Measurements from ENCODE around the gene GZF1.
"Not testable (repeated sequence)": the region's sequence is repeated elsewhere in the genome, so short reads cannot be mapped to it uniquely, and the experiment has no call there.

GZF1 gene

DNA sequence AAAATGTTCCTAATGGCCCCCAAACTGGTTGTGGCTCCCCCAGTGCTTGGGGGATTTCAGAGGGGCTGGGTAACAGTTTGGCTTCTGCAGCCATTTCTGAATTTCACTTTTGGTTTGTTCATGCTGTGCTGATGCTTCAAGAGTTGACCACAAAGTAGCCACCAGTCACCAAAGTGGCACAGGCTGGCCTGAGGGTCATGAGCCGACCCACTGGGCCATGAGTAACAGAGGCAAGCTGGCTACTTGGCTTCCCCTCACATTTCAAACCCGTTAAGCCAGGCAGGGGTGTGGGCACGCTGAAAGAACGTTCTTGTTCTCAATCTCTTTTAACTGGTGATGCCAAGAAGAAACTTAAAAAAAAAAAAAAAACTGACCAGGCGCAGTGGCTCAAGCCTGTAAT, 26.5 kb upstream of the GZF1 start:
- peaks cover 13% of the 10 kb centered on the region for H3K4me1 Mint-ChIP-seq (ENCODE audit: low read depth)
- no peaks in the 10 kb centered on the region for H3K9me3 Mint-ChIP-seq
- no peak overlapping the region for H3K4me3 Mint-ChIP-seq
- H3K27me3 Mint-ChIP-seq (ENCODE audit: low read depth): peaks cover 3% of the 10 kb centered on the region
- H3K27ac Mint-ChIP-seq: no peak overlapping the region
- no peaks in the 10 kb centered on the region for H3K36me3 Mint-ChIP-seq (ENCODE audit: low read depth)

DNA sequence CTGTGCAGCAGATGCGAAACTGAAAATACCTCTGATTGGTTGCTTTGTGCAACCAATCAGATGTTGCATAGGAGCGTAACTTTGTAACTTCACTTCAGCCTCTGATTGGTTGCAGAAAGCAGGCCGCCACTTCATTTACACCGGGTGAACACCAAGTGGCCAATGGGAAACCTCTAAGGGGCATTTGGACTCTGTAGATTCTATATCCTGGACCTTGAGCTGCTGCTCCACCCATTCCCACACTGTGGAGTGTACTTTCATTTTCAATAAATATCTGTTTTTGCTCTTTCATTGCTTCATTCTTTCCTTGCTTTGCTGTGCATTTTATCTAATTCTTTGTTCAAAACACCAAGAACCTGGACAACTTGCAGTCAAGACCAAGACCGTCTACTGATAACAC, 25.5 kb upstream of the GZF1 start:
- Mint-ChIP-seq H3K4me3 (peak overlapping the region; percentile 42), H3K36me3 (ENCODE audit: low read depth) (no peaks in the 10 kb centered on the region), H3K4me1 (ENCODE audit: low read depth) (peaks cover 13% of the 10 kb centered on the region), H3K27me3 (ENCODE audit: low read depth) (peaks cover 5% of the 10 kb centered on the region), H3K27ac (peak overlapping the region; percentile 45), H3K9me3 (no peaks in the 10 kb centered on the region)

DNA sequence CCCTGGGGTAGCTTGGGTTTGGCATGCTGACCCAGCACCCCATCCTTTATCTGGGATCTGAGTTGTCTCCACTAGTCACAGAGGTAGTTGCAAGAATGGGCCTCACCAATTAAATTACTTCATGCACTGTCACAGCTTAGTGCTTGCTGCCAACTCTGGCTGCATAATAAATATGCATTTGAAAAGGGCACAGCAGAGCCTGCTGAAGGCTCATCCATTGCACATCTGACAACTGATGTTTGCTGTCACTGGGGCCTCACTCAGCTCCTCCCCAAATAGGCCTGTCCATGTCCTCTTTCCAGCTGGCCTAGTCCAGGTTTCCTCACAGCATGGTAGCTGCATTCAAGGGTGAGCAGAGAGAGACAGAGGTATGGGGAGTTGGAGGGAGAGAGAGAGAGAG, 24.7 kb upstream of the GZF1 start:
- Mint-ChIP-seq H3K27me3 (ENCODE audit: low read depth) (peaks cover 5% of the 10 kb centered on the region), H3K36me3 (ENCODE audit: low read depth) (no peaks in the 10 kb centered on the region), H3K9me3 (no peaks in the 10 kb centered on the region), H3K4me3 (no peak overlapping the region), H3K27ac (no peak overlapping the region), H3K4me1 (ENCODE audit: low read depth) (peaks cover 13% of the 10 kb centered on the region)

- Mint-ChIP-seq H3K36me3 (ENCODE audit: low read depth) (no peaks in the 10 kb centered on the region), H3K4me1 (ENCODE audit: low read depth) (peaks cover 10% of the 10 kb centered on the region), H3K9me3 (no peaks in the 10 kb centered on the region), H3K4me3 (no peak overlapping the region), H3K27me3 (ENCODE audit: low read depth) (peaks cover 5% of the 10 kb centered on the region), H3K27ac (no peak overlapping the region)
These were observed 22.0 kb upstream of the GZF1 start for GRCh38 chr20:23339986-23340385.

DNA sequence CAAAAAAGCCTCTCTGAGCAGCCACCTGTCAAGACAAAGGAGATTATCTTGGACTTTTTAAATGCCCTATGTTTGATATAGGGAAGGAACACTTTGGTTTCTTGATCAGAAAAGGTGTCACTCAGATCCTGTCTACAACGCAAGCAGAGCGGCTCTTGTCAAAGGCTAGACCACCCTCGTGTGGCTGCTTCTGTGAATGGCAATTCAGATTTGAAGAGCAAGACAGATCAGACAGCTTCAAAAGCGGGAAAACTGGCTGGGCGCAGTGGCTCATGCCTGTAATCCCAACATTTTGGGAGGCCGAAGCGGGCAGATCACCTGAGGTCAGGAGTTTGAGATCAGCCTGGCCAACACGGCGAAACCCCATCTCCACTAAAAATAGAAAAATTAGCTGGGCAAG, 21.5 kb upstream of the GZF1 start:
- Mint-ChIP-seq H3K27me3 (ENCODE audit: low read depth) (peaks cover 5% of the 10 kb centered on the region), H3K4me3 (no peak overlapping the region), H3K4me1 (ENCODE audit: low read depth) (peaks cover 10% of the 10 kb centered on the region), H3K9me3 (no peaks in the 10 kb centered on the region), H3K27ac (no peak overlapping the region), H3K36me3 (ENCODE audit: low read depth) (no peaks in the 10 kb centered on the region)

GRCh38 chr20:23341073-23341472, 20.9 kb upstream of the GZF1 start:
- H3K36me3 Mint-ChIP-seq (ENCODE audit: low read depth): no peaks in the 10 kb centered on the region
- no peaks in the 10 kb centered on the region for H3K9me3 Mint-ChIP-seq
- peaks cover 10% of the 10 kb centered on the region for H3K4me1 Mint-ChIP-seq (ENCODE audit: low read depth)
- no peak overlapping the region for H3K4me3 Mint-ChIP-seq
- peaks cover 5% of the 10 kb centered on the region for H3K27me3 Mint-ChIP-seq (ENCODE audit: low read depth)
- H3K27ac Mint-ChIP-seq: no peak overlapping the region

- H3K27me3 Mint-ChIP-seq (ENCODE audit: low read depth): peaks cover 5% of the 10 kb centered on the region
- H3K4me1 Mint-ChIP-seq (ENCODE audit: low read depth): peaks cover under 1% of the 10 kb centered on the region
- no peaks in the 10 kb centered on the region for H3K36me3 Mint-ChIP-seq (ENCODE audit: low read depth)
- no peak overlapping the region for H3K27ac Mint-ChIP-seq
- no peak overlapping the region for H3K4me3 Mint-ChIP-seq
- H3K9me3 Mint-ChIP-seq: no peaks in the 10 kb centered on the region
These were observed 18.4 kb upstream of the GZF1 start for GRCh38 chr20:23343590-23343989.

GRCh38 chr20:23344336-23344735, 17.6 kb upstream of the GZF1 start:
- no peak overlapping the region for H3K4me3 Mint-ChIP-seq
- H3K9me3 Mint-ChIP-seq: no peaks in the 10 kb centered on the region
- peaks cover 5% of the 10 kb centered on the region for H3K27me3 Mint-ChIP-seq (ENCODE audit: low read depth)
- no peak overlapping the region for H3K27ac Mint-ChIP-seq
- H3K4me1 Mint-ChIP-seq (ENCODE audit: low read depth): peaks cover 6% of the 10 kb centered on the region
- H3K36me3 Mint-ChIP-seq (ENCODE audit: low read depth): no peaks in the 10 kb centered on the region

GRCh38 chr20:23346002-23346401, 16.0 kb upstream of the GZF1 start:
- H3K4me1 Mint-ChIP-seq (ENCODE audit: low read depth): peaks cover 12% of the 10 kb centered on the region
- no peaks in the 10 kb centered on the region for H3K36me3 Mint-ChIP-seq (ENCODE audit: low read depth)
- no peaks in the 10 kb centered on the region for H3K9me3 Mint-ChIP-seq
- no peak overlapping the region for H3K27ac Mint-ChIP-seq
- no peak overlapping the region for H3K4me3 Mint-ChIP-seq
- no peaks in the 10 kb centered on the region for H3K27me3 Mint-ChIP-seq (ENCODE audit: low read depth)

DNA sequence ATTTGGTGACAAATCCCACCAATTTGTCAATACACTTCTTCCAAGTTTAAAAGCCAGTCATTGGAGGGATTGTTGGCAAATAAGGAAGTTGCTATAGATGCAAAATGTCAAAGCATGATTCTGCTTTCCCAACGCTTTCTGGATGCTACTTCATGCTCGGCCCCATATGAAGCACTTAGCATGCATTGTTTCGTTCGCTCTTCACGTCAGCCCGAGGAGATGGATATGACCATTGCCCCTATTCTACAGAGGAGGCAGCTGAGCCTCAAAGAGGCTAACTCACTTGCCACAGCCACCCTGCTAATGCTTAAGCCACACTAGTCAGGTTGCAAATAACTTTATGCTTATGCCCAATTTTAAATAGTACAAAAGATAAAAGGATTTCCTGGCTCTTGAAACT, 14.2 kb upstream of the GZF1 start:
- Mint-ChIP-seq H3K9me3 (no peaks in the 10 kb centered on the region), H3K27me3 (ENCODE audit: low read depth) (no peaks in the 10 kb centered on the region), H3K27ac (no peak overlapping the region), H3K4me3 (no peak overlapping the region), H3K4me1 (ENCODE audit: low read depth) (peaks cover 18% of the 10 kb centered on the region), H3K36me3 (ENCODE audit: low read depth) (peaks cover 3% of the 10 kb centered on the region)

DNA sequence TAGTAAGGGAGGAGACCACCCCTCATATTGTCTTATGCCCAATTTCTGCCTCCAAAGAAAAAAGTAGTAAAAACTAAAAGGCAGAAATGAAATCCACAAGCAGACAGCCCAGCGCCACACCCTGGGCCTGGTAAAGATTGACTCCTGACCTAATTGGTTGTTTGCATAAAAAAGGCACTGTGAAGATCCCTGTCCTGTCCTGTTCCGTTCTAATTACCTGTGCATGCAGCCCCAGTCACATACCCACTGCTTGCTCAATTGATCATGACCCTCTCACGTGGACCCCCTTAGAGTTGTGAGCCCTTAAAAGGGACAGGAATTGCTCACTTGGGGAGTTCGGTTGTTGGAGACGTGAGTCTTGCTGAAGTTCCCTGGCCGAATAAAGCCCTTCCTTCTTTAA, 13.5 kb upstream of the GZF1 start:
- H3K9me3 Mint-ChIP-seq; H3K36me3 Mint-ChIP-seq (ENCODE audit: low read depth); H3K27me3 Mint-ChIP-seq (ENCODE audit: low read depth); H3K27ac Mint-ChIP-seq; H3K4me3 Mint-ChIP-seq: not testable (repeated sequence)
- peaks cover 20% of the 10 kb centered on the region for H3K4me1 Mint-ChIP-seq (ENCODE audit: low read depth)

DNA sequence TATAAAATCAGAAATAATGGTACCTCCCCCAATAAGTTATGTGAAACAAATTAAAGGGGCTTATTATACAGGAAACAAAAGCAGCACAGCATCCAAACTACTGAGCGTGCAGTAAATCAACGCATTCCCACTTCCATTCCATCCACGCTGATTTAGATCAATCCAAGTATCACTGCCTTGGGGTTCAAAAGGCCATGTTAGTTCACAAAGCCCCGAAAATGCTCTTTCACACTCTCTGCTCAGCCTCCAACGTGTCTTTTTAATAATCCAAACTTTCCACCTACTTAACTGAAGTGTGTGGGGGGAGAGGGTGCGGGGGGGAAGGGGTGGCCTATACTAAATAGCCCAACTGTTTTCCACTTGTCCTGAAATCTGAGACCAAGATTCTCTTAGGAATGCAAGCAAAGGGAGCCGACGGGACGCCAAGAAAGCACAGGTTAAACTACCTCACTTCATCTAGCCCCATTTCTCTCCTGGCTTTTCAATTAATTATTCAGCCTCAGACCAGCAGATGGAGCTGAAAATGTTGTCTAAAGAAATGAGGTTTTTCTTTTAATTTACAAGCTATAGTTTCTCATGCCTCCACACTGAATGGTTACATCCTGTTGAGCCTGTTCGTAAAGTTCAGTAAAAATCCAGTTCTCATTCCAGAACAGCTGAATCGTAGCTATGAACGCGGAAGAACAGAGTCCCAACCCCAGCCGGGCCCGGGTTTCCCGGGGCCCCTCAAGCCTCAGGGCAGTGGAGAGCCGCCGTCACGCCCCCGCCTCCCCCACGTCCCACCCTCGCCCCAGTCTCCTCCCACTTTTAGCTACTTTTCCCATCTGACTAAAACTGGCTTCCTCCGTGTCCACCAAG, 12.4 kb upstream of the GZF1 start:
- Mint-ChIP-seq H3K27ac (peak overlapping the region; percentile 99), H3K4me1 (ENCODE audit: low read depth) (peaks cover 20% of the 10 kb centered on the region)

GRCh38 chr20:23350196-23350903, 11.6 kb upstream of the GZF1 start, which contains the start of gene NXT1:
Gene NXT1, plus strand, starts transcription at chr20:23350791. Its CDS starts 3,251 bp downstream, at chr20:23354042.
- Mint-ChIP-seq H3K27ac (peak within 1 kb of the TSS; percentile 99), H3K9me3 (no peaks in the 10 kb centered on the region), H3K4me3 (peak within 1 kb of the TSS; percentile 88), H3K36me3 (ENCODE audit: low read depth) (peaks cover 6% of the 10 kb centered on the region), H3K27me3 (ENCODE audit: low read depth) (no peaks in the 10 kb centered on the region), H3K4me1 (ENCODE audit: low read depth) (peaks cover 20% of the 10 kb centered on the region)

More for the DNA sequence above, 12.4 kb upstream of the GZF1 start:
- no peaks in the 10 kb centered on the region for H3K9me3 Mint-ChIP-seq
- H3K27me3 Mint-ChIP-seq (ENCODE audit: low read depth): no peaks in the 10 kb centered on the region
- H3K36me3 Mint-ChIP-seq (ENCODE audit: low read depth): peaks cover 3% of the 10 kb centered on the region
- H3K4me3 Mint-ChIP-seq: peak overlapping the region; percentile 88

DNA sequence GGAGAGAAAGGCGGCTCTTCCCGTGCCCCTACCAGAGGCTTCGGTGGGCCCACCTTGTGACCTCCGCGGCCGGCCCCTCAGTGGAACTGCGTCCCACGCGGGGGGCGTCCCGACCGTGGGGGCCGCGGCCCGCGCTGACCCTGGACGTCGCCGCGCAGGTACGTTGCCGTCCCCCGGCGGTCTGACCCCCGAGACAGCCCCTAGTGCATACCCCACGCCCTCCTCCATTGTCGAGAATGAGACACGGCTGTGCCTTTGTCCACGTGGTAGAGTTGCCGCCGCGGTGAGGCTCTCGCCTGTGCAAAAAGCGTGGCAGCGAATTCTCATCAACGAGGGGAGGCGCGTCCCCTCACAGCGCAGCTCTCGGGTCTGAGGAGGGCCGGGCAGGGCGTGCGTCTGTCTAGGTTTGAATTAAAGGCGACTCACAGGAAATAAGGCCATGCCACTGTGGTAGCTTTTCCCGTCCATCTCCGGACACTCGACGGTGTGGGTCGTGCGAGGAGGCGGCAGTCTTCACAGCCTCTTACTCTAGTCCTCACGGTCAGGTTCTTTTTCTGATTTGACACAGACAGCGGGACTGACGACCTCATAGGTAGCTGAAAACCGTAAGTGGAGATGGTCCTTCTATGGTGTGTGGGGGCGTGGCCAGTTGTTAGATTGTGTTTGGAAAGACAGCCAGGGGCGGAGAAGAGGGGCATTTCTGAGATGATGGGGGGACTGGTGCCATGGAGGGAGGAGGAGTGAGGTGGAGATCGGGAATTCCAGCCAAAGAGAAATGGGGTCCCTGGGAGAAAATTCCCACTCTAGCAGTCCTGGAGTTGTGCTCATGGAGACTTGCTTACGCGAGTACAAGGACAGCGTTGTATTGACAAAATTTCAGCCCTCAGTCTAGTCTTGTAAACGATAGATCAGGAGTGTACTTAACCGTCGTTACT, 10.8 kb upstream of the GZF1 start:
- Mint-ChIP-seq H3K36me3 (ENCODE audit: low read depth) (peaks cover 11% of the 10 kb centered on the region), H3K4me3 (peak overlapping the region; percentile 88), H3K4me1 (ENCODE audit: low read depth) (peaks cover 20% of the 10 kb centered on the region), H3K9me3 (no peaks in the 10 kb centered on the region), H3K27ac (peak overlapping the region; percentile 99), H3K27me3 (ENCODE audit: low read depth) (no peaks in the 10 kb centered on the region)

Data from T-helper 1 cell treated with Interleukin-12 subunit alpha and Interleukin-12 subunit beta and Interleukin-4 antibody, amounts not matched to agents 30 μg/mL and 1 μg/mL, for 36 hours (primary cell).